GM12878 (cell line): ENCODE results near the gene GPC5. TPM values are rescaled to one million over a fixed set of nuclear protein-coding genes. Genes with fewer than 3 reads are reported as not detected.

ENCODE experiments used
- ATAC-seq: fragments of 200-7000 bp; cut with Tn5 transposase; 3 replicates; pipeline ENCODE4 v1.9.1; 2020; ENCODE audit warnings: mild to moderate bottlenecking, moderate library complexity
- BruUV-seq: library from RNA; stranded (reverse); fragments of 400-500 nt; replicated peaks from 2 replicates; lab custom pipeline; 2021; lab: Mats Ljungman, UMichigan
- CTCF ChIA-PET: fragments of 300-600 bp; sonication (Branson Sonifier 250); formaldehyde crosslinking; extraction: SDS; loops from one replicate; lab custom pipeline; 2021; ENCODE audit warnings: inconsistent platforms; lab: Yijun Ruan, JAX
- POLR2A ChIA-PET: fragments of 350-600 bp; formaldehyde crosslinking; extraction: SDS; loops from one replicate; lab custom pipeline; 2021; ENCODE audit warnings: inconsistent platforms; lab: Charles Lee
- RAD21 ChIA-PET: fragments of 300-600 bp; sonication (Branson Sonifier 250); formaldehyde crosslinking; loops from one replicate; lab custom pipeline; 2023; ENCODE audit warnings: antibody characterized with exemption; ENCODE audit not compliant: unreplicated experiment; lab: Charles Lee
- SMC1A ChIA-PET: fragments of 300-600 bp; sonication (Branson Sonifier 250); formaldehyde crosslinking; loops from one replicate; lab custom pipeline; 2023; ENCODE audit not compliant: unreplicated experiment, uncharacterized antibody; lab: Charles Lee
- DNase-seq: peaks from one replicate; pipeline ENCODE4 v3.0.0-alpha.2; 2011; ENCODE audit warnings: low read depth, low spot score
- FAIRE-seq: peaks from 3 replicates; lab custom pipeline; 2011; peaks lifted over from hg19 to GRCh38; lab: Jason Lieb, UNC
- H2AFZ ChIP-seq: 2 replicates; pipeline ENCODE4 v1.6.0; 2011; ENCODE audit warnings: low read depth, low read length, control low read depth; ENCODE audit not compliant: control insufficient read depth
- H3K27ac ChIP-seq: 2 replicates; pipeline ENCODE4 v1.5.1; 2011; ENCODE audit warnings: control low read depth; ENCODE audit not compliant: control insufficient read depth, insufficient read depth
- H3K27me3 ChIP-seq, 2 experiments: replicated peaks in 1 of 2; 2 replicates each; pipeline versions ENCODE4 v1.6.0 to v1.6.1; 2011; ENCODE audit warnings: low read length in 1 of 2; ENCODE audit not compliant: control insufficient read depth in 2 of 2, insufficient read depth in 2 of 2
- H3K36me3 ChIP-seq, 2 experiments: 2 replicates each; pipeline ENCODE4 v1.5.1; 2011; ENCODE audit warnings: low read length in 1 of 2; ENCODE audit not compliant: control insufficient read depth in 2 of 2, insufficient read depth in 2 of 2
- H3K4me1 ChIP-seq: 2 replicates; pipeline ENCODE4 v1.6.1; 2011; ENCODE audit warnings: mild to moderate bottlenecking, low read length, moderate library complexity, mixed read lengths; ENCODE audit not compliant: control insufficient read depth, insufficient read depth
- H3K4me2 ChIP-seq: 2 replicates; pipeline ENCODE4 v1.6.0; 2011; ENCODE audit warnings: control low read depth; ENCODE audit not compliant: control insufficient read depth, insufficient read depth
- H3K4me3 ChIP-seq: fragments of 200-600 bp; sonication (generic); 2 replicates; pipeline ENCODE4 v1.5.1; 2016
- H3K79me2 ChIP-seq: 2 replicates; pipeline ENCODE4 v1.6.0; 2011; ENCODE audit warnings: low read length; ENCODE audit not compliant: control insufficient read depth, insufficient read depth
- H3K9ac ChIP-seq: 2 replicates; pipeline ENCODE4 v1.8.0; 2011; ENCODE audit warnings: low read length, control low read depth, mixed read lengths; ENCODE audit not compliant: control insufficient read depth, insufficient read depth
- H3K9me3 ChIP-seq: replicated peaks from 3 replicates; pipeline ENCODE4 v1.5.1; 2011; ENCODE audit warnings: mild to moderate bottlenecking, low read length; ENCODE audit not compliant: control insufficient read depth, insufficient read depth
- H4K20me1 ChIP-seq: 2 replicates; pipeline ENCODE4 v1.6.0; 2011; ENCODE audit not compliant: control insufficient read depth, insufficient read depth
- BCLAF1 ChIP-seq: fragments of 450-650 bp; IDR thresholded peaks from 2 replicates; pipeline ENCODE4 v1.6.1; 2017; ENCODE audit warnings: antibody characterized with exemption, mild to moderate bottlenecking, moderate library complexity
- BMI1 ChIP-seq: fragments of 450-650 bp; IDR thresholded peaks from 2 replicates; pipeline ENCODE4 v1.6.1; 2016; ENCODE audit warnings: mild to moderate bottlenecking, moderate library complexity, borderline replicate concordance
- CBX5 ChIP-seq: sonication (generic); IDR thresholded peaks from 2 replicates; pipeline ENCODE4 v1.6.1; 2016; ENCODE audit warnings: low read depth, moderate library complexity, mild to moderate bottlenecking, inconsistent platforms
- CREB1 ChIP-seq: IDR thresholded peaks from 2 replicates; pipeline ENCODE4 v1.6.1; 2012; ENCODE audit warnings: low read depth, mild to moderate bottlenecking, inconsistent platforms
- CREM ChIP-seq: IDR thresholded peaks from 2 replicates; pipeline ENCODE4 v1.6.1; 2014; ENCODE audit warnings: antibody characterized with exemption, low read depth
- ETV6 ChIP-seq, 2 experiments: fragments of 450-650 bp in 1 of 2; IDR thresholded peaks in 1 of 2; conservative IDR thresholded peaks in 1 of 2; 2 replicates each; pipeline ENCODE4 v1.6.1; 2014; ENCODE audit warnings: antibody characterized with exemption in 1 of 2, borderline replicate concordance in 1 of 2, low read depth in 1 of 2, mild to moderate bottlenecking in 1 of 2, moderate library complexity in 1 of 2
- FOXM1 ChIP-seq: IDR thresholded peaks from 2 replicates; pipeline ENCODE4 v1.6.1; 2012; ENCODE audit warnings: low read depth, mild to moderate bottlenecking, inconsistent platforms, low read length, moderate library complexity
- GATAD2B ChIP-seq: fragments of 450-650 bp; conservative IDR thresholded peaks from 2 replicates; pipeline ENCODE4 v1.6.1; 2017; ENCODE audit warnings: low read depth, mild to moderate bottlenecking, moderate library complexity
- JUNB ChIP-seq: IDR thresholded peaks from 2 replicates; pipeline ENCODE4 v1.6.1; 2016; ENCODE audit warnings: antibody characterized with exemption, mild to moderate bottlenecking
- NFIC ChIP-seq: IDR thresholded peaks from 2 replicates; pipeline ENCODE4 v1.6.1; 2012; ENCODE audit warnings: low read depth, mild to moderate bottlenecking, inconsistent platforms, low read length, moderate library complexity
- NFXL1 ChIP-seq: fragments of 450-650 bp; IDR thresholded peaks from 2 replicates; pipeline ENCODE4 v1.6.1; 2017; ENCODE audit warnings: antibody characterized with exemption, mild to moderate bottlenecking, borderline replicate concordance
- NFYB ChIP-seq: IDR thresholded peaks from 2 replicates; pipeline ENCODE4 v1.6.1; 2011; ENCODE audit warnings: low read depth, mild to moderate bottlenecking, low read length, improper control_type of control experiment, moderate library complexity; ENCODE audit not compliant: insufficient read depth
- RELA ChIP-seq: fragments of 450-650 bp; IDR thresholded peaks from 2 replicates; pipeline ENCODE4 v1.8.0; 2014; ENCODE audit warnings: borderline replicate concordance; ENCODE audit not compliant: partially characterized antibody
- RELB ChIP-seq: fragments of 450-650 bp; IDR thresholded peaks from 2 replicates; pipeline ENCODE4 v1.6.1; 2017; ENCODE audit warnings: low read depth, mild to moderate bottlenecking, moderate library complexity
- SRF ChIP-seq, 2 experiments: IDR thresholded peaks; 2 replicates each; pipeline ENCODE4 v1.6.1; 2011; ENCODE audit warnings: low read depth in 2 of 2, low read length in 2 of 2, mild to moderate bottlenecking in 1 of 2, moderate library complexity in 1 of 2
- WGBS: methylation state at CpG from one replicate; pipeline ENCODE4 v1.1.6; 2016; ENCODE audit warnings: low lambda C conversion rate; ENCODE audit not compliant: insufficient replicate concordance, insufficient coverage; ENCODE audit errors: missing lambda C conversion rate; 5-methylcytosine and 5-hydroxymethylcytosine counted together
- in situ Hi-C: fragments of 300-500 bp; cut with MboI; formaldehyde crosslinking; loops from 9 replicates; pipeline ENCODE4 v1.14.3; 2018; ENCODE audit warnings: mixed read lengths
- intact Hi-C: fragments of 100-400 bp; cut with micrococcal nuclease; formaldehyde crosslinking; loops from one replicate; pipeline ENCODE4 v1.14.2; 2022; ENCODE audit not compliant: unreplicated experiment
- polyA plus RNA-seq, 11 experiments: library from polyadenylated mRNA; depleted of rRNA in 4 of 11; unstranded in 6 of 11; stranded (reverse) in 5 of 11; fragments of >200 nt; fragmentation: Nextera tagmentation in 4 of 11; fragmentation: Illumina TruSeq in 1 of 11; extraction: Ambion mirVana in 4 of 11; extraction: Trizol in 1 of 11; gene quantifications; 1 replicate in 1 of 11; 2 replicates in 10 of 11; pipeline versions ENCODE4 v1.2.1 to v1.2.3, GENCODE V29; 2011 to 2016; ENCODE audit warnings: inconsistent platforms in 2 of 11, missing spikeins in 2 of 11, low read depth in 1 of 11
- total RNA-seq, 4 experiments: library from RNA; depleted of rRNA in 3 of 4; stranded (reverse); fragments of >200 nt in 3 of 4; fragmentation: Illumina TruSeq in 1 of 4; extraction: Trizol in 1 of 4; gene quantifications; 2 replicates each; pipeline versions ENCODE4 v1.2.1 to v1.2.3, GENCODE V29; 2013 to 2021

GPC5 gene
- total and polyA plus RNA-seq, 10 of the 15 experiments (the other 5 are each of a cell fraction or from before 2014, with no cell fraction given): 0.05 to 0.87 (median 0.44) TPM; not detected in 1

- ChIA-PET RAD21 (no interaction called here), POLR2A (no interaction called here), CTCF (no interaction called here), SMC1A (no interaction called here)
- BruUV-seq: no TSS peak
- Histone ChIP-seq H3K4me2 (no peak overlapping the region), H2AFZ (no peak overlapping the region), H3K9me3 (no peaks in the 10 kb centered on the region), H3K79me2 (no peaks in the 10 kb centered on the region), H3K36me3 (no peaks in the 10 kb centered on the region), H3K4me3 (no peak overlapping the region), H3K4me1 (no peaks in the 10 kb centered on the region), H4K20me1 (no peaks in the 10 kb centered on the region), H3K27ac (no peak overlapping the region), H3K27me3 (no peaks in the 10 kb centered on the region), H3K9ac (no peak overlapping the region)
- in situ Hi-C loops: no loop called here
- 28% methylated on average over 4 of the region's 4 CpGs for WGBS
- FAIRE-seq (no peak), ATAC-seq (no peak), DNase-seq (no peak)
- TF ChIP-seq CREB1: no peak
- TF ChIP-seq ETV6 (conservative IDR thresholded peaks at IDR 0.05 in 1 of 2, IDR thresholded peaks at IDR 0.05 in 1 of 2; ENCODE audit: borderline replicate concordance in 1 of 2, low read depth in 1 of 2): no peak
- no peak for TF ChIP-seq CREM
- TF ChIP-seq FOXM1: no peak
- TF ChIP-seq GATAD2B: no peak
- TF ChIP-seq CBX5: no peak
- TF ChIP-seq JUNB: no peak
- no peak for TF ChIP-seq SRF (IDR thresholded peaks at IDR 0.05; ENCODE audit: low read depth in 2 of 2, low read length in 2 of 2)
- TF ChIP-seq NFIC: no peak
- no peak for TF ChIP-seq NFXL1
- no peak for TF ChIP-seq RELB
- no peak for TF ChIP-seq NFYB
- TF ChIP-seq RELA: no peak
- no peak for TF ChIP-seq BMI1
- no peak for TF ChIP-seq BCLAF1
- intact Hi-C loops: no loop called here
These were observed 823.5 kb downstream of the GPC5 start for GRCh38 chr13:92221916-92222315.
